HCT116 (cell line): ENCODE data around the gene KCNE4. TPM values are rescaled to one million over a fixed set of nuclear protein-coding genes. Genes with fewer than 3 reads are reported as not detected.

Source experiments
- ATAC-seq: fragments of 200-7000 bp; cut with Tn5 transposase; 2 replicates; pipeline ENCODE4 v1.9.1; 2020; ENCODE audit warnings: mild to moderate bottlenecking, moderate library complexity
- BruUV-seq: library from RNA; stranded (reverse); fragments of 400-500 nt; replicated peaks from 2 replicates; lab custom pipeline; 2021; lab: Mats Ljungman, UMichigan
- CTCF ChIA-PET: fragments of 300-600 bp; sonication (Branson Sonifier 250); formaldehyde crosslinking; loops from one replicate; lab custom pipeline; 2021; ENCODE audit warnings: antibody characterized with exemption; lab: Charles Lee
- POLR2A ChIA-PET: fragments of 300-600, 350-600 bp; sonication (Branson Sonifier 250); formaldehyde crosslinking; loops from one replicate; lab custom pipeline; 2021; ENCODE audit warnings: antibody characterized with exemption; lab: Charles Lee
- RAD21 ChIA-PET, 2 experiments: fragments of 300-600 bp; sonication (Branson Sonifier 250); formaldehyde crosslinking; loops; one replicate each; lab custom pipeline; 2023; ENCODE audit warnings: low total read pairs in 2 of 2; ENCODE audit not compliant: uncharacterized antibody in 2 of 2, unreplicated experiment in 2 of 2, low non-redundant PET in 1 of 2; lab: Charles Lee
- DNase-seq: peaks from one replicate; pipeline ENCODE4 v3.0.0-alpha.2; 2010; ENCODE audit warnings: low read depth, low spot score
- H2AFZ ChIP-seq: fragments of 200-600 bp; shearing (Covaris generic), sonication (generic); 2 replicates; pipeline ENCODE4 v1.6.1; 2017; ENCODE audit warnings: low read depth, mixed run types, mixed read lengths, antibody characterized with exemption, low read length; ENCODE audit not compliant: poor library complexity, severe bottlenecking
- H3K27ac ChIP-seq: 2 replicates; pipeline ENCODE4 v1.5.1; 2012; ENCODE audit warnings: low read depth, low read length
- H3K27me3 ChIP-seq: fragments of 200-600 bp; sonication (generic); 2 replicates; pipeline ENCODE4 v1.6.1; 2016; ENCODE audit warnings: mixed run types, low read length, mixed read lengths; ENCODE audit not compliant: insufficient read depth
- H3K36me3 ChIP-seq, 2 experiments: fragments of 200-500 bp in 1 of 2; fragments of 200-600 bp in 1 of 2; sonication (Bioruptor generic) in 1 of 2; sonication (generic) in 1 of 2; 2 replicates each; pipeline versions ENCODE4 v1.5.1 to v1.6.1; 2014 to 2016; ENCODE audit warnings: low read length in 2 of 2, inconsistent platforms in 1 of 2, mixed read lengths in 1 of 2, mixed run types in 1 of 2; ENCODE audit not compliant: insufficient read depth in 2 of 2, control insufficient read depth in 1 of 2
- H3K4me1 ChIP-seq, 2 experiments: fragments of 200-600 bp in 1 of 2; sonication (generic) in 1 of 2; 2 replicates each; pipeline versions ENCODE4 v1.5.1 to v1.6.1; 2012 to 2017; ENCODE audit warnings: low read length in 2 of 2, inconsistent platforms in 1 of 2, mild to moderate bottlenecking in 1 of 2, mixed read lengths in 1 of 2, mixed run types in 1 of 2, moderate library complexity in 1 of 2; ENCODE audit not compliant: insufficient read depth in 2 of 2, control insufficient read depth in 1 of 2
- H3K4me2 ChIP-seq: fragments of 200-600 bp; sonication (generic); 2 replicates; pipeline ENCODE4 v1.6.1; 2017; ENCODE audit warnings: mixed run types, low read length, mixed read lengths
- H3K4me3 ChIP-seq, 2 experiments: fragments of 200-600 bp in 1 of 2; sonication (generic) in 1 of 2; replicated peaks in 1 of 2; 2 replicates each; pipeline ENCODE4 v1.5.1; 2011 to 2016; ENCODE audit warnings: low read length in 2 of 2, control low read depth in 1 of 2, low read depth in 1 of 2, mild to moderate bottlenecking in 1 of 2, mixed read lengths in 1 of 2, mixed run types in 1 of 2
- H3K79me2 ChIP-seq: fragments of 200-600 bp; sonication (generic); 2 replicates; pipeline ENCODE4 v1.6.1; 2017; ENCODE audit warnings: mild to moderate bottlenecking, mixed run types, low read length, moderate library complexity, mixed read lengths; ENCODE audit not compliant: insufficient read depth
- H3K9ac ChIP-seq: fragments of 200-600 bp; sonication (generic); 2 replicates; pipeline ENCODE4 v1.6.1; 2016; ENCODE audit warnings: low read length, mixed read lengths
- H3K9me2 ChIP-seq: fragments of 200-600 bp; sonication (generic), shearing (Covaris generic); 2 replicates; pipeline ENCODE4 v1.6.1; 2017; ENCODE audit warnings: mixed run types, mild to moderate bottlenecking, moderate library complexity; ENCODE audit not compliant: insufficient read depth
- H3K9me3 ChIP-seq, 2 experiments: fragments of 200-500 bp in 1 of 2; fragments of 200-600 bp in 1 of 2; sonication (Bioruptor generic) in 1 of 2; sonication (generic) in 1 of 2; 2 replicates each; pipeline ENCODE4 v1.6.1; 2014 to 2017; ENCODE audit warnings: low read length in 2 of 2, mixed read lengths in 2 of 2, inconsistent platforms in 1 of 2, low read depth in 1 of 2, mild to moderate bottlenecking in 1 of 2, mixed run types in 1 of 2, moderate library complexity in 1 of 2; ENCODE audit not compliant: control insufficient read depth in 1 of 2, insufficient read depth in 1 of 2
- H4K20me1 ChIP-seq: fragments of 200-600 bp; sonication (generic), shearing (Covaris generic); 2 replicates; pipeline ENCODE4 v1.6.1; 2017; ENCODE audit warnings: mixed run types, mild to moderate bottlenecking, moderate library complexity; ENCODE audit not compliant: insufficient read depth
- CBX3 ChIP-seq: IDR thresholded peaks from 2 replicates; pipeline ENCODE4 v1.6.1; 2012; ENCODE audit warnings: low read depth
- CEBPB ChIP-seq: IDR thresholded peaks from 2 replicates; pipeline ENCODE4 v1.6.1; 2012; ENCODE audit warnings: low read depth
- EGR1 ChIP-seq: IDR thresholded peaks from 2 replicates; pipeline ENCODE4 v1.6.1; 2012; ENCODE audit warnings: low read depth
- FOSL1 ChIP-seq: IDR thresholded peaks from 2 replicates; pipeline ENCODE4 v1.6.1; 2012; ENCODE audit warnings: low read depth
- JUND ChIP-seq: IDR thresholded peaks from 2 replicates; pipeline ENCODE4 v1.6.1; 2012
- POLR2A ChIP-seq: IDR thresholded peaks from 2 replicates; pipeline ENCODE4 v1.7.0; 2011; ENCODE audit warnings: borderline replicate concordance; ENCODE audit not compliant: insufficient read depth, insufficient read length; ENCODE audit errors: extremely low read depth
- POLR2AphosphoS5 ChIP-seq: IDR thresholded peaks from 2 replicates; pipeline ENCODE4 v1.6.1; 2011; ENCODE audit warnings: mild to moderate bottlenecking, low read depth, low read length, moderate library complexity
- SP1 ChIP-seq: IDR thresholded peaks from 2 replicates; pipeline ENCODE4 v1.6.1; 2012; ENCODE audit warnings: low read depth
- TCF7L2 ChIP-seq: IDR thresholded peaks from 2 replicates; pipeline ENCODE4 v1.7.0; 2011; ENCODE audit warnings: borderline replicate concordance, inconsistent platforms; ENCODE audit not compliant: insufficient read depth, insufficient read length; ENCODE audit errors: extremely low read depth
- YY1 ChIP-seq: IDR thresholded peaks from 2 replicates; pipeline ENCODE4 v1.6.1; 2011; ENCODE audit warnings: low read length, low read depth, moderate library complexity, mild to moderate bottlenecking; ENCODE audit not compliant: insufficient replicate concordance; ENCODE audit errors: extremely low read depth
- ZNF274 ChIP-seq: fragments of 200-500 bp; sonication (Bioruptor generic); IDR thresholded peaks from 2 replicates; pipeline ENCODE4 v1.6.1; 2014; ENCODE audit warnings: mild to moderate bottlenecking, low read depth, low read length, inconsistent platforms
- intact Hi-C: fragments of 100-400 bp; cut with micrococcal nuclease; formaldehyde crosslinking; loops from 2 replicates; pipeline ENCODE4 v1.10.0; 2022
- total RNA-seq: library from RNA; stranded (reverse); gene quantifications from one replicate; pipeline ENCODE4 v1.2.1, GENCODE V29; 2021; ENCODE audit not compliant: unreplicated experiment
- TF ChIP-seq, protein P1 (sequence below): IDR thresholded peaks from 2 replicates; pipeline ENCODE4 v1.6.1; 2012; ENCODE audit warnings: low read depth
- TF ChIP-seq, protein P2 (sequence below): IDR thresholded peaks from 2 replicates; pipeline ENCODE4 v1.6.1; 2012
- TF ChIP-seq, protein P3 (sequence below): IDR thresholded peaks from 2 replicates; pipeline ENCODE4 v1.6.1; 2011; ENCODE audit warnings: mild to moderate bottlenecking, low read length, moderate library complexity; ENCODE audit not compliant: insufficient replicate concordance; ENCODE audit errors: extremely low read depth

KCNE4 gene
- total RNA-seq, 1 experiment from 2014 or later, result not detected

DNA sequence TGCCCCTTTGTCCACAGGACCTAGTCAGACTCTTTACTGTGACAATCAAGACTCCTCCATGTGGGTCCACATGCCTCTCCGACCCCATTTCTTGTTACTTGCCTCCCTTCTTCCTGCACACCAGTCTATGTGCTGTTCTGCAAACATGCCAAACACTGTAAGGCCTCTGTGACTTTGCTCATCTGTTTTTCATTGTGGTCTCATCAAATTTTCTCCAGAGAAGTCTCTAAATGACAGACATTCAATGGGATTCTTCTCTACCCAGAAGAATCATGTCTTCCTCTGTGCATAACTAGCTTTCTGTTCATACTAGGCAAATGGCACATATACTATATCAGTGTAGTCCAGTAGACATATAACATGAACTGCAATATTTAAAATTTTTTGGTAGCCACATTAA lies 43.0 kb upstream of the KCNE4 start:
- DNase-seq, result no peak
- POLR2A ChIA-PET, result no interaction called here

More for the DNA sequence above, 43.0 kb upstream of the KCNE4 start:
- intact Hi-C loops, result no loop called here
- ChIA-PET RAD21 (no interaction called here), CTCF (no interaction called here)
- H3K27me3 ChIP-seq, result no peaks in the 10 kb centered on the region
- ATAC-seq, result no peak
- no peaks in the 10 kb centered on the region for H3K9me3 ChIP-seq
- H3K27ac ChIP-seq, result no peak overlapping the region
- no peaks in the 10 kb centered on the region for H4K20me1 ChIP-seq
- H3K79me2 ChIP-seq, result no peaks in the 10 kb centered on the region
- H3K9me2 ChIP-seq, result no peaks in the 10 kb centered on the region
- H3K4me2 ChIP-seq, result no peak overlapping the region
- H2AFZ ChIP-seq, result no peak overlapping the region
- H3K9ac ChIP-seq, result no peak overlapping the region
- TF ChIP-seq EGR1 (no peak), JUND (no peak), FOSL1 (no peak), ZNF274 (no peak), POLR2A (no peak), CBX3 (no peak), CEBPB (no peak), TCF7L2 (no peak), YY1 (no peak), POLR2AphosphoS5 (no peak), SP1 (no peak)
- TF ChIP-seq, protein P1, sequence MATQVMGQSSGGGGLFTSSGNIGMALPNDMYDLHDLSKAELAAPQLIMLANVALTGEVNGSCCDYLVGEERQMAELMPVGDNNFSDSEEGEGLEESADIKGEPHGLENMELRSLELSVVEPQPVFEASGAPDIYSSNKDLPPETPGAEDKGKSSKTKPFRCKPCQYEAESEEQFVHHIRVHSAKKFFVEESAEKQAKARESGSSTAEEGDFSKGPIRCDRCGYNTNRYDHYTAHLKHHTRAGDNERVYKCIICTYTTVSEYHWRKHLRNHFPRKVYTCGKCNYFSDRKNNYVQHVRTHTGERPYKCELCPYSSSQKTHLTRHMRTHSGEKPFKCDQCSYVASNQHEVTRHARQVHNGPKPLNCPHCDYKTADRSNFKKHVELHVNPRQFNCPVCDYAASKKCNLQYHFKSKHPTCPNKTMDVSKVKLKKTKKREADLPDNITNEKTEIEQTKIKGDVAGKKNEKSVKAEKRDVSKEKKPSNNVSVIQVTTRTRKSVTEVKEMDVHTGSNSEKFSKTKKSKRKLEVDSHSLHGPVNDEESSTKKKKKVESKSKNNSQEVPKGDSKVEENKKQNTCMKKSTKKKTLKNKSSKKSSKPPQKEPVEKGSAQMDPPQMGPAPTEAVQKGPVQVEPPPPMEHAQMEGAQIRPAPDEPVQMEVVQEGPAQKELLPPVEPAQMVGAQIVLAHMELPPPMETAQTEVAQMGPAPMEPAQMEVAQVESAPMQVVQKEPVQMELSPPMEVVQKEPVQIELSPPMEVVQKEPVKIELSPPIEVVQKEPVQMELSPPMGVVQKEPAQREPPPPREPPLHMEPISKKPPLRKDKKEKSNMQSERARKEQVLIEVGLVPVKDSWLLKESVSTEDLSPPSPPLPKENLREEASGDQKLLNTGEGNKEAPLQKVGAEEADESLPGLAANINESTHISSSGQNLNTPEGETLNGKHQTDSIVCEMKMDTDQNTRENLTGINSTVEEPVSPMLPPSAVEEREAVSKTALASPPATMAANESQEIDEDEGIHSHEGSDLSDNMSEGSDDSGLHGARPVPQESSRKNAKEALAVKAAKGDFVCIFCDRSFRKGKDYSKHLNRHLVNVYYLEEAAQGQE, result no peak
- TF ChIP-seq, protein P2, sequence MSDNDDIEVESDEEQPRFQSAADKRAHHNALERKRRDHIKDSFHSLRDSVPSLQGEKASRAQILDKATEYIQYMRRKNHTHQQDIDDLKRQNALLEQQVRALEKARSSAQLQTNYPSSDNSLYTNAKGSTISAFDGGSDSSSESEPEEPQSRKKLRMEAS, result no peak
- TF ChIP-seq, protein P3, sequence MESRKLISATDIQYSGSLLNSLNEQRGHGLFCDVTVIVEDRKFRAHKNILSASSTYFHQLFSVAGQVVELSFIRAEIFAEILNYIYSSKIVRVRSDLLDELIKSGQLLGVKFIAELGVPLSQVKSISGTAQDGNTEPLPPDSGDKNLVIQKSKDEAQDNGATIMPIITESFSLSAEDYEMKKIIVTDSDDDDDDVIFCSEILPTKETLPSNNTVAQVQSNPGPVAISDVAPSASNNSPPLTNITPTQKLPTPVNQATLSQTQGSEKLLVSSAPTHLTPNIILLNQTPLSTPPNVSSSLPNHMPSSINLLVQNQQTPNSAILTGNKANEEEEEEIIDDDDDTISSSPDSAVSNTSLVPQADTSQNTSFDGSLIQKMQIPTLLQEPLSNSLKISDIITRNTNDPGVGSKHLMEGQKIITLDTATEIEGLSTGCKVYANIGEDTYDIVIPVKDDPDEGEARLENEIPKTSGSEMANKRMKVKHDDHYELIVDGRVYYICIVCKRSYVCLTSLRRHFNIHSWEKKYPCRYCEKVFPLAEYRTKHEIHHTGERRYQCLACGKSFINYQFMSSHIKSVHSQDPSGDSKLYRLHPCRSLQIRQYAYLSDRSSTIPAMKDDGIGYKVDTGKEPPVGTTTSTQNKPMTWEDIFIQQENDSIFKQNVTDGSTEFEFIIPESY, result no peak
- no peaks in the 10 kb centered on the region for H3K36me3 ChIP-seq
- H3K4me1 ChIP-seq, result no peaks in the 10 kb centered on the region
- no peak overlapping the region for H3K4me3 ChIP-seq
- BruUV-seq, result no TSS peak
